DMS114 treated with DMSO at 0.1 percent for 48 hours (cell line): ENCODE data around the gene RAB11FIP4.

Source experiments
- DNase-seq: peaks from one replicate; lab custom pipeline; 2025; ENCODE audit not compliant: unreplicated experiment; lab: John Stamatoyannopoulos, UW

The RAB11FIP4 gene

GRCh38 chr17:31582151-31582907 lies 190.9 kb downstream of the RAB11FIP4 start:
- DNase-seq: no peak

- DNase-seq: no peak
Observed at GRCh38 chr17:31583772-31584356, 192.4 kb downstream of the RAB11FIP4 start.

GRCh38 chr17:31584438-31585279 lies 193.2 kb downstream of the RAB11FIP4 start:
- no peak for DNase-seq

GRCh38 chr17:31585280-31585630 lies 193.8 kb downstream of the RAB11FIP4 start:
- no peak for DNase-seq

- no peak for DNase-seq
Observed at GRCh38 chr17:31586946-31587345, 195.5 kb downstream of the RAB11FIP4 start.

GRCh38 chr17:31587462-31587861 lies 196.0 kb downstream of the RAB11FIP4 start:
- no peak for DNase-seq
